GM12873 (cell line): ENCODE results near the gene FSTL5.

Experiments used
- TF ChIP-seq, protein P1 (sequence below): IDR thresholded peaks from 2 replicates; pipeline ENCODE4 v1.5.1; 2012; ENCODE audit warnings: low read depth, mild to moderate bottlenecking, moderate library complexity, low read length, control low read depth; ENCODE audit not compliant: insufficient read depth; ENCODE audit errors: missing control alignments

The FSTL5 gene

DNA sequence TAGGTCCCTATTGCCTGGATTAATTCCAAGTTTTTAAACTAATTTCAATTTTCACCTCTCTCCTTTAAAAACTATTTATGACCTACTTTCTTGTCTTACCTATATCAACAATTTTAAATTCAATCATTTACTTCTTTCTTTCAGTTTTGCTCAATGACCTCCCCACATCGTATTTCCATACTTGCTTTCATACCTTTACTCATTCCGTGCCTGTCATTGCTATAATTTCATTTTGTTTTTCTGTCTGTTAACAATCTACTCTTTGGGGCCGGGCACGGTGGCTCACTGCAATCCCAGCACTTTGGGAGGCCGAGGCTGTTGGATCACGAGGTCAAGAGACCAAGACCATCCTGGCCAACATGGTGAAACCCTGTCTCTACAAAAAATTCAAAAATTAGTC, 781.1 kb downstream of the FSTL5 start:
- TF ChIP-seq, protein P1, sequence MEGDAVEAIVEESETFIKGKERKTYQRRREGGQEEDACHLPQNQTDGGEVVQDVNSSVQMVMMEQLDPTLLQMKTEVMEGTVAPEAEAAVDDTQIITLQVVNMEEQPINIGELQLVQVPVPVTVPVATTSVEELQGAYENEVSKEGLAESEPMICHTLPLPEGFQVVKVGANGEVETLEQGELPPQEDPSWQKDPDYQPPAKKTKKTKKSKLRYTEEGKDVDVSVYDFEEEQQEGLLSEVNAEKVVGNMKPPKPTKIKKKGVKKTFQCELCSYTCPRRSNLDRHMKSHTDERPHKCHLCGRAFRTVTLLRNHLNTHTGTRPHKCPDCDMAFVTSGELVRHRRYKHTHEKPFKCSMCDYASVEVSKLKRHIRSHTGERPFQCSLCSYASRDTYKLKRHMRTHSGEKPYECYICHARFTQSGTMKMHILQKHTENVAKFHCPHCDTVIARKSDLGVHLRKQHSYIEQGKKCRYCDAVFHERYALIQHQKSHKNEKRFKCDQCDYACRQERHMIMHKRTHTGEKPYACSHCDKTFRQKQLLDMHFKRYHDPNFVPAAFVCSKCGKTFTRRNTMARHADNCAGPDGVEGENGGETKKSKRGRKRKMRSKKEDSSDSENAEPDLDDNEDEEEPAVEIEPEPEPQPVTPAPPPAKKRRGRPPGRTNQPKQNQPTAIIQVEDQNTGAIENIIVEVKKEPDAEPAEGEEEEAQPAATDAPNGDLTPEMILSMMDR: no peak

DNA sequence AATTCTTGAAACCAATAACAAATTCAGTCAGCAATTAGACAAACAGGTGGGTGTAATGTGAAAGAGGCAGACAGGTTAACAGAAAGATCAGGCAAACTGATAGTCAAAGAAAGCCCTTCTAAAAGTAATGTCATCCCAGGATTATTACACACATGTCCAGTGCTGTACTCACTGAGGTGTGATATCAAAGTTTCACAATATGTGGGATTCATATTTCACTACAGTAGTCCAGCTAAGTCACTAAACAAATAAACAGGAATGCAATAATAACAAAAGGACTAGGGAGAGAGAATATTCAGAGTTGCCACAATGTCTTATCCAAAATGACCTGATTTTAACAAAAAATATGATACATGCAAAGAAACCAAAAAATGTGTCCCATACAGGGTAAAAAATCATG, 787.5 kb downstream of the FSTL5 start:
- TF ChIP-seq, protein P1: no peak

DNA sequence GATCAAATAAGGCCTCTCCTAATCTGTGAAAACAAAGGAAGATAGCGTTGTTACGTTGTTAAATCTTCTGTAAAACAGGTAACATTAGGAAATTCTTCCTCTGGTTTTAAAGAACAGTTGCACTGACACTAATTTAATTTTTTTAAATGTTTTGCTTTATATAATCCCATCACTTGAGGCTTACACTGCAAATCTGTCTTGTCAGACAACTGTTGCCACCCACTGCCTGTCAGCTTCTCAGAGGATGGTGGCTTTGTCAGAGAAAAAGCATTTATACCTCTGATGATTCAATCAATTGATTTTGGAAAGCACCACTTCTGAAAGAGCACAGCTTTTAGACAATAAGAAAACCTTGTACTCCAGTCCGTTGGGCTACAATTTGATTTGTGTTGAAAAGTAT, 799.1 kb downstream of the FSTL5 start:
- TF ChIP-seq, protein P1: no peak

DNA sequence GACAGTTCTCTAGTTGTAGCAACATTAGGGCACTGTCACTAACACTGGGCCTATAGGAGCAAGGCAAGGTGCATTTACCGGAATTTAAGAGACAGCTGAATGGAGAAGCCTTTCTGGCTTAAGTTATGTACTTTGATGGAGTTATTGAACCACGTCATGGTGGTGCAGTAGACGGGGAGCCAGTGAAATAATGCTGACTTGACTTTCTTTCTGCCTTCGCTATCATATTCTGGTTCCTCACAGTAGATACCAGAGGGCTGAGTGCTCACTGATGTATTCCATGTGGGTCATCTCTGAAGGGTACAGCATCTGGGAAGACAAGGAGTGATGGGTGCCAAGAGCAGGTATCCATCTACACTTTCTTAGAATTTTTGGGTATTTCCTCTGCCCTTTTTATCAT, 802.8 kb downstream of the FSTL5 start:
- TF ChIP-seq, protein P1: no peak

DNA sequence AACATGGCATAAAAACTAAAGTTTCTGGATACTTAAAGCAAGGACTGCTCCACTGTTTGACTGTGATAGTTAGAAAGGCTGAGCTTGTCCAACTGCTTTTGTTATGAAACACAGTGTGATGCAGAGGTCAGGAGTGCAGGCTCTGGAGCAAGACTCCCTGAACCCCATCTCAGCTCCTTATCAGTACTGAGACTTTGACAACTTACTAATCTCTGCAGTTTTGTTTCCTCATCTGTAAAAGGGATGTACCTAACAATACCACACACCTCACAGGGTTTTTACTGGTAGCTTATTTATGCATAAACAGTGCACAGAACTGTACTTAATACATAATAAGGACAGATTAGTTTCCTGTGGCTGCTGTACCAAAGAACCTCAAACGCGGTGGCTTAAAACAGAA, 804.3 kb downstream of the FSTL5 start:
- TF ChIP-seq, protein P1: no peak

DNA sequence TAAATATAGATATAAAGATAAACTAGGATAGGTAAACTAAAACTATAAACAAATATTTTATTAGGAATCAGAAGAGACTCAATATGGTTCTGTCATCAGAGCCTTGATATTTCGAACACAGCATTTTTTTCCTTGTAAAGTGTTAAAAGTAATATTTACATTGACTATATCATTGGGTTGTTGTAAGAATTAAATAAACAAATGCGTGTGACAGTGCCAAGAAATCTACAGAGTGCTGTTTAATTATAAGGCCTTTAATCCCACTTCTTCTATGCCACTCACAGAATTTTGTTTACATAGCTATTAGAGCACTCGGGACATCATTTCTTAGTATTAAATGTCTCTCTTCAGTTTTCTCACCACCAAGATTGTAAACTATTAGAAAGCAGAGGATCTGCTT, 807.4 kb downstream of the FSTL5 start:
- TF ChIP-seq, protein P1: no peak

DNA sequence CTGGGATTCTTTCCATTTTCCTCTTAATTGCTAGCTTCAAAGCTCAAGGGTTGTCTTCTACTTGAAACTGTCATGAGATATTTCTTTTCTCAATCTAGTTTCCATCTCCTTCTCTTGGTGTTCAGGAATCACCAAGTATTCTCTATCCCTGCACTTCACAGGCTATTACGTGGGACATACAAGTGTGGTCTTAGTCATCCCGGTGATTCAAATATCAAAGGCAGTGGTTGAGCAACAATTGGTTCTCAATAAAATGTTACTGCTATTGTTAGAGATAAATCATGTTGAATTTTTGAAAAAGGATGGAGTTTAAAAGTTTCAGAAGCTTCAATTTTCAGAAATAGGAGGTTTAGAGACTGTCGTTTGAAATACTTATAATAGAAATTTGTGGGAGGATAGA, 812.9 kb downstream of the FSTL5 start:
- TF ChIP-seq, protein P1: no peak

DNA sequence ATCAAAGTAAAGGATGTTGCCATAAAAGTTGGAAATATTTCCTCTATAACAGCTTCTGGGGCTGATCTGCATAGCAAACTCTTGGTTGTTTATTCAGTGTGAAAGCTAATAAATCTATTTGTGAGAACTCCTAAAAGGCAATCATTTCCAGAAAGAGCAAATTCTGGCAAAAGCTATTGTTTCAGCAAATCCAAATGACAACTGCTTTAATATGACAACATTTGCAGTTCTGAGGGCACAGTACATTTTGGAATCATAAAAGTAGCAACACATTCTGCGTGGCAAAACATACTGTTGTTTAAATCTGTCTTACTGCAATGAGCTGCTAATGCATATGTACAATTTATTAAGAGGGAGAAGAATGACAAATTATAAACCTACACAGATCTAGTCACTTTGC, 818.1 kb downstream of the FSTL5 start:
- TF ChIP-seq, protein P1: no peak
